IMR-90 (cell line): ENCODE results near the gene CNPPD1. TPM values are rescaled to one million over a fixed set of nuclear protein-coding genes. Genes with fewer than 3 reads are reported as not detected.

Source experiments
- ATAC-seq: fragments of 200-7000 bp; cut with Tn5 transposase; 2 replicates; pipeline ENCODE4 v1.9.1; 2020; ENCODE audit warnings: low read depth, mild to moderate bottlenecking, moderate library complexity
- BruUV-seq: library from RNA; stranded (reverse); fragments of 400-500 nt; replicated peaks from 2 replicates; lab custom pipeline; 2021; lab: Mats Ljungman, UMichigan
- CTCF ChIA-PET: fragments of 300-600 bp; formaldehyde crosslinking; extraction: SDS; loops from one replicate; lab custom pipeline; 2021; ENCODE audit warnings: antibody characterized with exemption; lab: Yijun Ruan, JAX
- POLR2A ChIA-PET: fragments of 300-600 bp; sonication (Branson Sonifier 250); formaldehyde crosslinking; loops from one replicate; lab custom pipeline; 2022; ENCODE audit warnings: antibody characterized with exemption; ENCODE audit not compliant: unreplicated experiment; lab: Charles Lee
- DNase-seq: peaks from one replicate; pipeline ENCODE4 v3.0.0; 2013
- H2AFZ ChIP-seq: replicated peaks from 2 replicates; pipeline ENCODE3; 2013; ENCODE audit warnings: low read length, mild to moderate bottlenecking; ENCODE audit not compliant: poor library complexity
- H2AK5ac ChIP-seq: 2 replicates; pipeline ENCODE4 v1.6.1; 2013; ENCODE audit warnings: low read depth, low read length, inconsistent platforms
- H2AK9ac ChIP-seq: replicated peaks from 2 replicates; pipeline ENCODE3; 2013; ENCODE audit warnings: mild to moderate bottlenecking, low read depth, low read length, moderate library complexity; ENCODE audit not compliant: poor library complexity
- H2BK120ac ChIP-seq: 2 replicates; pipeline ENCODE4 v1.6.1; 2013; ENCODE audit warnings: low read depth, low read length, inconsistent platforms
- H2BK15ac ChIP-seq: 3 replicates; pipeline ENCODE4 v1.6.1; 2013; ENCODE audit warnings: low read depth, low read length, inconsistent platforms
- H2BK20ac ChIP-seq: 2 replicates; pipeline ENCODE4 v1.6.1; 2013; ENCODE audit warnings: low read depth, mild to moderate bottlenecking, inconsistent platforms, low read length, moderate library complexity
- H2BK5ac ChIP-seq: 2 replicates; pipeline ENCODE4 v1.6.1; 2013; ENCODE audit warnings: mild to moderate bottlenecking, low read depth, low read length, inconsistent platforms; ENCODE audit not compliant: poor library complexity, severe bottlenecking
- H3K14ac ChIP-seq: replicated peaks from 2 replicates; pipeline ENCODE4 v1.6.1; 2013; ENCODE audit warnings: low read depth, low read length, inconsistent platforms
- H3K18ac ChIP-seq: 2 replicates; pipeline ENCODE4 v1.6.1; 2013; ENCODE audit warnings: low read depth, low read length, control low read depth
- H3K23ac ChIP-seq: 2 replicates; pipeline ENCODE4 v1.6.1; 2013; ENCODE audit warnings: low read depth, low read length, inconsistent platforms
- H3K27ac ChIP-seq: 2 replicates; pipeline ENCODE4 v1.5.1; 2013; ENCODE audit warnings: mild to moderate bottlenecking, control low read depth, low read length; ENCODE audit not compliant: insufficient read depth
- H3K27me3 ChIP-seq: 2 replicates; pipeline ENCODE4 v1.6.1; 2013; ENCODE audit warnings: low read length; ENCODE audit not compliant: control insufficient read depth, insufficient read depth
- H3K36me3 ChIP-seq: 2 replicates; pipeline ENCODE4 v1.6.1; 2013; ENCODE audit warnings: low read length, mixed read lengths; ENCODE audit not compliant: control insufficient read depth, insufficient read depth
- H3K4ac ChIP-seq: 2 replicates; pipeline ENCODE4 v1.6.1; 2013; ENCODE audit warnings: low read depth, low read length, inconsistent platforms
- H3K4me1 ChIP-seq: 2 replicates; pipeline ENCODE4 v1.6.1; 2013; ENCODE audit warnings: low read length, mixed read lengths; ENCODE audit not compliant: control insufficient read depth, insufficient read depth
- H3K4me2 ChIP-seq: 2 replicates; pipeline ENCODE4 v1.6.1; 2013; ENCODE audit warnings: low read depth, mild to moderate bottlenecking, control low read depth, low read length, moderate library complexity
- H3K4me3 ChIP-seq: 2 replicates; pipeline ENCODE4 v1.5.1; 2013; ENCODE audit warnings: low read depth, mild to moderate bottlenecking, control low read depth, low read length, moderate library complexity; ENCODE audit not compliant: insufficient read depth
- H3K56ac ChIP-seq: 2 replicates; pipeline ENCODE4 v1.6.1; 2013; ENCODE audit warnings: low read length, inconsistent platforms; ENCODE audit not compliant: insufficient read depth; ENCODE audit errors: extremely low read depth
- H3K79me1 ChIP-seq, 2 experiments: 2 replicates each; pipeline ENCODE4 v1.6.1; 2013; ENCODE audit warnings: low read length in 2 of 2, inconsistent platforms in 1 of 2, low read depth in 1 of 2
- H3K9ac ChIP-seq: 2 replicates; pipeline ENCODE4 v1.6.1; 2013; ENCODE audit warnings: low read depth, low read length, control low read depth
- H3K9me1 ChIP-seq: 2 replicates; pipeline ENCODE4 v1.6.1; 2013; ENCODE audit warnings: low read length, inconsistent platforms; ENCODE audit not compliant: insufficient read depth
- H3K9me3 ChIP-seq: 2 replicates; pipeline ENCODE4 v1.6.1; 2013; ENCODE audit warnings: low read length; ENCODE audit not compliant: control insufficient read depth, insufficient read depth
- H4K20me1 ChIP-seq: 2 replicates; pipeline ENCODE4 v1.6.1; 2013; ENCODE audit warnings: low read length, inconsistent platforms; ENCODE audit not compliant: insufficient read depth
- H4K5ac ChIP-seq: 2 replicates; pipeline ENCODE4 v1.6.1; 2013; ENCODE audit warnings: mild to moderate bottlenecking, low read depth, low read length, control low read depth
- H4K8ac ChIP-seq, 2 experiments: 2 replicates each; pipeline ENCODE4 v1.6.1; 2013; ENCODE audit warnings: low read depth in 2 of 2, low read length in 2 of 2, control low read depth in 1 of 2, inconsistent platforms in 1 of 2
- H4K91ac ChIP-seq: 2 replicates; pipeline ENCODE4 v1.6.1; 2013; ENCODE audit warnings: low read depth, low read length, inconsistent platforms; ENCODE audit not compliant: insufficient read depth
- CHD1 ChIP-seq: IDR thresholded peaks from 2 replicates; pipeline ENCODE4 v1.6.1; 2012; ENCODE audit warnings: low read depth, low read length, improper control_type of control experiment
- ELK1 ChIP-seq: fragments of 150-350 bp; IDR thresholded peaks from 2 replicates; pipeline ENCODE4 v1.6.1; 2016; ENCODE audit warnings: low read depth, mild to moderate bottlenecking, low read length, moderate library complexity, borderline replicate concordance
- MAFK ChIP-seq: IDR thresholded peaks from 2 replicates; pipeline ENCODE4 v1.6.1; 2012; ENCODE audit warnings: low read depth, low read length, improper control_type of control experiment
- RAD21 ChIP-seq: IDR thresholded peaks from 2 replicates; pipeline ENCODE4 v1.6.1; 2012; ENCODE audit warnings: low read length, improper control_type of control experiment
- RCOR1 ChIP-seq: IDR thresholded peaks from 2 replicates; pipeline ENCODE4 v1.6.1; 2012; ENCODE audit warnings: mild to moderate bottlenecking, low read length, improper control_type of control experiment; ENCODE audit not compliant: insufficient replicate concordance
- RFX5 ChIP-seq: IDR thresholded peaks from 2 replicates; pipeline ENCODE4 v1.8.0; 2012; ENCODE audit warnings: low read depth, mild to moderate bottlenecking, low read length, moderate library complexity
- WGBS, 2 experiments: methylation state at CpG; one replicate each; pipeline versions ENCODE4 v1.1.5 to v1.1.7; 2013; ENCODE audit warnings: missing lambda C conversion rate in 2 of 2; ENCODE audit not compliant: insufficient read length in 1 of 2; ENCODE audit errors: extremely low coverage in 2 of 2; 5-methylcytosine and 5-hydroxymethylcytosine counted together
- dilution Hi-C: fragments of 300-500 bp; cut with HindIII; formaldehyde crosslinking; loops from one replicate; pipeline ENCODE4 v1.14.3; 2018; ENCODE audit warnings: low sequenced_read_pairs; ENCODE audit not compliant: unreplicated experiment
- in situ Hi-C: fragments of 300-500 bp; cut with MboI; formaldehyde crosslinking; loops from 3 replicates; pipeline ENCODE4 v1.14.3; 2019; ENCODE audit warnings: low sequenced_read_pairs, inconsistent platforms, mixed read lengths
- intact Hi-C: fragments of 100-400 bp; cut with micrococcal nuclease; formaldehyde crosslinking; loops from 2 replicates; pipeline ENCODE4 v1.10.0; 2022
- polyA plus RNA-seq, 3 experiments: library from polyadenylated mRNA; depleted of rRNA; stranded (reverse); fragments of >200 nt; gene quantifications; 2 replicates each; pipeline ENCODE4 v1.2.3, GENCODE V29; 2012; ENCODE audit warnings: low replicate concordance in 1 of 3
- total RNA-seq: library from RNA; depleted of rRNA; stranded (reverse); fragments of >200 nt; gene quantifications from 2 replicates; pipeline ENCODE4 v1.2.3, GENCODE V29; 2012
- TF ChIP-seq, protein P1 (sequence below): fragments of 150-350 bp; IDR thresholded peaks from 2 replicates; pipeline ENCODE4 v1.6.1; 2017; ENCODE audit warnings: mild to moderate bottlenecking, antibody characterized with exemption, low read length, low read depth

Gene CNPPD1
- total and polyA plus RNA-seq, 2 of the 4 experiments (the other 2 are of a cell fraction): 11.1 to 29.2 TPM

GRCh38 chr2:219123356-219124135, 53.2 kb downstream of the CNPPD1 start:
- DNase-seq (no peak), ATAC-seq (no peak)
- intact Hi-C loops (loop anchor here (2.0 kb wide), 1 partner anchor 31 kb away; no protein-coding TSS in a partner anchor), dilution Hi-C loops (no loop called here), in situ Hi-C loops (no loop called here)
- H3K4me3 ChIP-seq: no peak overlapping the region
- no peak overlapping the region for H3K18ac ChIP-seq
- H4K5ac ChIP-seq: no peak overlapping the region
- no peak overlapping the region for H3K27ac ChIP-seq
- ChIA-PET CTCF (interaction anchor here (1.0 to 1.4 kb wide), 2 partner anchors 65 to 94 kb away, joined by 4 to 6 read pairs; no protein-coding TSS in a partner anchor), POLR2A (no interaction called here)
- BruUV-seq: no TSS peak
- H4K8ac ChIP-seq: no peak overlapping the region
- no peak overlapping the region for H2BK120ac ChIP-seq
- H3K9me1 ChIP-seq: peaks cover 9% of the 10 kb centered on the region
- H3K4me1 ChIP-seq: peaks cover 12% of the 10 kb centered on the region
- no peaks in the 10 kb centered on the region for H3K36me3 ChIP-seq
- H3K4ac ChIP-seq: peak overlapping the region; percentile 26; the same call in 1 of the 2 replicates
- H2AFZ ChIP-seq: no peak overlapping the region
- no peak overlapping the region for H2BK15ac ChIP-seq
- no peak overlapping the region for H2AK5ac ChIP-seq
- WGBS, 2 experiments: no CpG with 5 or more reads among the region's 8 CpGs
- no peak overlapping the region for H3K23ac ChIP-seq
- no peak overlapping the region for H2BK5ac ChIP-seq
- no peak overlapping the region for H3K4me2 ChIP-seq
- no peaks in the 10 kb centered on the region for H3K27me3 ChIP-seq
- H3K9me3 ChIP-seq: no peaks in the 10 kb centered on the region
- no peak overlapping the region for H2AK9ac ChIP-seq
- no peaks in the 10 kb centered on the region; a peak in 1 of 4 replicates for H3K79me1 ChIP-seq
- TF ChIP-seq, protein P1, sequence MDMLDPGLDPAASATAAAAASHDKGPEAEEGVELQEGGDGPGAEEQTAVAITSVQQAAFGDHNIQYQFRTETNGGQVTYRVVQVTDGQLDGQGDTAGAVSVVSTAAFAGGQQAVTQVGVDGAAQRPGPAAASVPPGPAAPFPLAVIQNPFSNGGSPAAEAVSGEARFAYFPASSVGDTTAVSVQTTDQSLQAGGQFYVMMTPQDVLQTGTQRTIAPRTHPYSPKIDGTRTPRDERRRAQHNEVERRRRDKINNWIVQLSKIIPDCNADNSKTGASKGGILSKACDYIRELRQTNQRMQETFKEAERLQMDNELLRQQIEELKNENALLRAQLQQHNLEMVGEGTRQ: no peak
- TF ChIP-seq RFX5 (no peak), ELK1 (no peak), RAD21 (no peak), RCOR1 (no peak), MAFK (no peak), CHD1 (no peak)
- H3K14ac ChIP-seq: no peak overlapping the region
- no peak overlapping the region for H3K9ac ChIP-seq
- no peak overlapping the region for H4K91ac ChIP-seq
- H2BK20ac ChIP-seq: no peak overlapping the region
- no peak overlapping the region for H3K56ac ChIP-seq
- peaks cover 3% of the 10 kb centered on the region; the same call in 1 of the 2 replicates for H4K20me1 ChIP-seq
